GM21367 (cell line): ENCODE data around the gene CNMD.
"Not testable (repeated sequence)": the region's sequence is repeated elsewhere in the genome, so short reads cannot be mapped to it uniquely, and the experiment has no call there.

Source experiments
- ATAC-seq: cut with Tn5 transposase; IDR thresholded peaks from one replicate; pipeline ENCODE4 v1.9.1; 2021; ENCODE audit not compliant: unreplicated experiment

Gene CNMD

GRCh38 chr13:52746141-52746540 lies 6.5 kb upstream of the CNMD start:
- no peak for ATAC-seq

DNA sequence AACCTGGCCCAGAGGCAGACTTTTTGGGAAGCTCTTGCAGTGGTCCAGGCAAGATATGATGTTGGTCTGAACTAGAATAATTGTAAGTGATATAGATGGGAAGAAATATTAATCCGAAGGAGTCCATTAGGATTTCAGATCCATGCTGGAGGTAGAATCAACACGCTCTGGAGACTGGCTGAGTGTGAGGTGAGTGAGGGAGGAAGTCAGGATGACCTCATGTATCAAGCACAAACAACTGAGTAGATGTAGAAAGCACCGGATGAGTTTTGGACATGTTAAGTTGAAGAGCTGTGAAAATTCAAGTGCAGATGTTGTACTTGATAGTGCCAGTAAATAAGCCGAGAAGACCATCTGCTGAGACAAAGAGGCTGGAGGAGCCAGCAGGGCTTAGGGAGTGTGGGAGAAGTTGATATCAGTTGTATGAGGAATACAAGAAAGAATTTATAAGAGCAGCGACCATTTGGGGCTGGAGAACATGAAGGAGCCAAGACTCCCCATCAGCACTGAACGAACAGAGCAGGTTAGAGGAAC lies 5.3 kb upstream of the CNMD start:
- no peak for ATAC-seq

DNA sequence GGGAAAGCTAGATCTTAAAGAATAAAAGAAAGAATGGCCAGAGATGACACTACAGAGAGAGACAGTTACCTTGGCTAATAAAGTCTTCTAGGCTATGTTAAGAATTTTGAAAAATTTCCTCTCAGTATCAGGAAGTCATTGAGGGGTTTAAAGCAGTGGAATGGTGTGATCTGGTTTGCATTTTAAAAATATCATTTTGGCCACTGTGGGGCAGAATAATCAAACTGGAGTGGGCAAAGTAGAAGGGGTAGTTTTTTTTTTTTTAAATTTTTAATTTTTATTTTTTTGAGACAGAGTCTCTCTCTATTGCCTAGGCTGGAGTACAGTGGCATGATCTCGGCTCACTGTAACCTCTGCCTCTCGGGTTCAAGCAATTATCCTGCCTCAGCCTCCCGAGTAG lies 4.4 kb upstream of the CNMD start:
- ATAC-seq: no peak

DNA sequence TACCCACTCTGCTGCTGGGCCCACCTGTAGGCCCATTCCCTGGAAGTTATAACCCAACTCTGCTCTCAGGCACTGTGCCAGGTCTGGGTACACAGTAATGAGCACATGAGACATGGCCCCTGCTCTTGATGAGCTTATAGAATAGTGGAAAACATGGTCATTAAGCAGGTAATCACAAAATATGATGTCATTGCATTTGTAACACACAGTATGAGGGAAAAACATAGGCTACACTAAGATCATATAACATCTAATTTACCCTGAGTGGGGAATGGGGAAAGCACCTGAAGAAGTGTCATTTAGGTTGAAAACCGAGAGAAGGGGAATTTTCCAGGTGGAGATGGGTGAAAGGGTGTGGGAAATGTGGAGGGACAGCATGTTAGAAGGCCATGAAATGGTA lies 3.9 kb upstream of the CNMD start:
- ATAC-seq: no peak

GRCh38 chr13:52738719-52739467 lies 727 bp downstream of the CNMD start:
- ATAC-seq: peak; percentile 58

- ATAC-seq: no peak
Observed at GRCh38 chr13:52737965-52738364, 1.7 kb downstream of the CNMD start.

GRCh38 chr13:52737451-52737850 lies 2.2 kb downstream of the CNMD start:
- ATAC-seq: no peak

GRCh38 chr13:52736891-52737290 lies 2.7 kb downstream of the CNMD start:
- no peak for ATAC-seq

DNA sequence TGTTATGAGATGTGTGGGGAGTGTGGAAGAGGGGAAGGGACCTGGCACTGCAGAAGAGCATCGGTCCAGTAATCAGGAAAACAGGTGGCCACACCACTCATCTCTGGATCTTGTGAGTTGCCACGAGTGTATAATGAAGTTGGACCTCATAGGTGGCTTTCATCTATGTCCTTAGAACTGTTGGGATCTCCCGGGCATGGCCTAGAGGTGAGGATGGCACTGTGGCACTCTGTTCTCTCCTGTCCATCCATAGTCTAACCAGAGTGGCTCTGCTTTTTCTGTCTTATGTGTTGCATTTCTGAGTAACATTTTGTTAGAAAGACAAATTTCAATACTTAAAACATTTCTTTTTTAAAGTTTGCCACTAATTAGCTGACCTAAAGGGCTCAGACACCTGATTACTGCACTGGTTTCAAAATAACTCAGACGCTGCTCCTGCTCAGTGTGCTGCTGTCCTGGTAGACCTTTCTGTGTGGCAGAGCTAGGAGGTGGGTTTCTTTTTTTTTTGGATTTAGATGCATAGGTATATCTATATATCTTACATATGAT lies 5.5 kb downstream of the CNMD start:
- ATAC-seq: no peak

DNA sequence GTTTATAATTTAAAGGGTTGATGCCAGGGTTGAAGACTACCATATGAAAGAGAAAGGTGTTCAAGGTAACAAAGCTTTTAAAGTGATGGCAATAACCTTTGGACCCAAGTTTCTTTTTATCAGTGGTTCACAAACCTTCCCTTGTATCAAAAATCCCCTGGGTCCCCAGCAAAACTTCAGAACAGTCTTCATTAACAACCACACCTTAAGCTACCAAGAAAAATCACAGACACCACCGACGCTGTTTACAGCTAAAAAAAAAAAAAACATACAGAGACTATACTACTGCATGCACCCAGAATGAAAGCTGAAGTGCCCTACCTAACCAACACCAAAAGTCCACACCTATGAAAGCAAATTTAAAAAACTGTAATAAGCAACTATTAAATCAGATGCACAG lies 13.4 kb downstream of the CNMD start:
- ATAC-seq: no peak

GRCh38 chr13:52725302-52725701 lies 14.3 kb downstream of the CNMD start:
- no peak for ATAC-seq

- ATAC-seq: no peak
Observed at GRCh38 chr13:52723181-52723580, 16.4 kb downstream of the CNMD start.

- not testable (repeated sequence) for ATAC-seq
Observed at GRCh38 chr13:52721356-52721755, 18.3 kb downstream of the CNMD start.

GRCh38 chr13:52720904-52721303 lies 18.7 kb downstream of the CNMD start:
- not testable (repeated sequence) for ATAC-seq

GRCh38 chr13:52713894-52714293 lies 25.7 kb downstream of the CNMD start:
- no peak for ATAC-seq

- no peak for ATAC-seq
Observed at GRCh38 chr13:52712385-52712784, 27.2 kb downstream of the CNMD start.

- ATAC-seq: no peak
Observed at GRCh38 chr13:52711286-52711685, 28.3 kb downstream of the CNMD start.

DNA sequence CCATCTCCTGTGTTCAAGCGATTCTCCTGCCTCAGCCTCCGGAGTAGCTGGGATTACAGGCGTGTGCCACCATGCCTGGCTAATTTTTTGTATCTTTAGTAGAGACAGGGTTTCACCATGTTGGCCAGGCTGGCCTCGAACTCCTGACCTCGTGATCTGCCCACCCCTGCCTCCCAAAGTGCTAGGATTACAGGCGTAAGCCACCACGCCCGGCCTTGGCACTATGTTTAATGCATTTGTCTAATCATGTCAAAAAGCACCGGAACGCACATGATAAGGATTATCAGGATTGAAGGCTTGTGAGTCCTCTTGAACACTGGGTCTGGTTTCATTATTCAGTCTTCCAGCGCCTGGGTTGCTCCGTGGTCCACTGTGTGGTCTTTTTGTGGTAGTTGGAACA lies 31.4 kb downstream of the CNMD start:
- not testable (repeated sequence) for ATAC-seq

- no peak for ATAC-seq
Observed at GRCh38 chr13:52707375-52707774, 32.2 kb downstream of the CNMD start.

DNA sequence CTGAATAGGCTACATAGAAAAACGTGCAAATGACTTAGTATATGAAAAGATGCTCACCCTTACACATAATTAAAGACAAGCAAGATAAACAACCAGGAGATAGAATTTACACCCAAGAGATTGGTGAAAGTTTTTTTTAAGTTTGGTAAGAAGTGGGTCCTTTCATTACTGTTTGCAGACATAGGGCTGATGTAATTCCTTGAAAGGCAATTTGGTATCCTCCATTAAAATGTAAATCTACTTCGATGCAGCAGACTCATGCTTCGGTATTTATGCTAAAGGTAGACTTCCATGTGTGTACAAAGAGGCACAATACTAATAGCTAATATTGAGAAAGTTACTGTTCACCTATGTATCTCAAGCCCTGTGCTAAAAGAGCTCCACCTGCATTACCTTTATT lies 33.5 kb downstream of the CNMD start:
- ATAC-seq: no peak

DNA sequence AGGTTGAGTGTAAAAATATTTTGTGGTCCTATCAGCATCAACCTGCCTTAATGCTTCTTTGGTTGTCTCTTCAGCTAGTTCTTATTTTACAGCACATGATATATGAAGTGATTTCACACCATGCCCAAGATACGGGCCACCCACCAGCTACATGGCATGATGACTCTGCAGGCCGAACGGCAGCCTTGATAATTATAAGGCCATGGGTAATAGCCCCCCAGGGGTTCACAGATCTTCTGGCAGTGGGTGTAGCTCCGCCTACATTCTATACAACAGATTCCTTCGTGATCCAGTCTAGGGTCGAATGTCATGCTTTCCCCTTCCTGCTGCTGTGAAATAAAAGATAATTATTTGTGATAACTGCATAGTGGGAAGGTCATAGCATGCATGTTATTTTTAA lies 36.1 kb downstream of the CNMD start:
- ATAC-seq: no peak

GRCh38 chr13:52701728-52702465 lies 37.7 kb downstream of the CNMD start:
- ATAC-seq: no peak
